NCI-H1092 (cell line): ENCODE data around the gene HRNR.

ENCODE experiments used
- DNase-seq: peaks from one replicate; lab custom pipeline; 2025; lab: John Stamatoyannopoulos, UW

The HRNR gene

DNA sequence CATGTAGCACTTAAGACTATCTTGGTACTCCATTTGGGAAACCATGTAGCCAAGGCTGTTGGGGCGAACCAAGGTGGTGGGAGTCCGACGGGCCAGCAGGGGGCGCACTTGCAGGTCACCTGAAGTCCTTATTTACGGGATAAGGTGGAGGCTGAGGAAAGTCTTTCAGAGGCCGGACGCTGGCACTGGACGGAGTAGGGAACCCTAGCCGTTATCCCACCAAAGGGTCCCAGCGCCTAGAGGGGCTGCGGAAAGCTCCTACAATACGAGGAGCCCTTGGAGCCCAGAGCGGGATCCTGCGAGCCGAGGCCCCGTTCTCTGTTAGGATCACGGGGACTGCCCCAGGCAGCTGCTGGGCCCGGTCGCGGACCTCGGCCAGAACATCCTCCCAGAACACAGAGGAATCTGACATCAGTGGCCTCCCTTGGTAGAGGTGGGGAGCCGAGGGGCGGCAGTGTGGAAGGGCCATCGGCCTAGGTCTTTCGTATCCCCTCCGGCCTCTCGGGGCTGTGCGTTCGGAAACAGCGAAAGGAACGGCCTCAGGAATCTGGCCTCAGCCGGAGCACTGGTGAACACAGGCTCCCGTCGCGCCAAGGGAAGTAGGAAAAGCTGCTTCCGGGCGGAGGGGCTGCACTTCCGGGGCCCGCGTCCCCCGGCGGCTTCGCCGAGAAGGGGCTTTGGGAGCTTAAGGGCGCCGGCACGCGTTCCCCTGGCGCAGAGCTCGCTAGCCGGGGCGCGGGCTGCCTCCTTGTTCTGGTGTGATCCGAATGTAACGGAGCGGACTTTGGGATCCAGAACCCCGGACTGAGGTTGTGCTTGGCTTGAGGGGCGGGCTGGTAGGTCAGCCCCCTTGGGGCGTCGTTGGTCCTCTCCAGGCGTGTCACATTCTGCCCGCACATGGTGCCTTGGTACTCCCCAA, 35.1 kb downstream of the HRNR start:
- no peak for DNase-seq

DNA sequence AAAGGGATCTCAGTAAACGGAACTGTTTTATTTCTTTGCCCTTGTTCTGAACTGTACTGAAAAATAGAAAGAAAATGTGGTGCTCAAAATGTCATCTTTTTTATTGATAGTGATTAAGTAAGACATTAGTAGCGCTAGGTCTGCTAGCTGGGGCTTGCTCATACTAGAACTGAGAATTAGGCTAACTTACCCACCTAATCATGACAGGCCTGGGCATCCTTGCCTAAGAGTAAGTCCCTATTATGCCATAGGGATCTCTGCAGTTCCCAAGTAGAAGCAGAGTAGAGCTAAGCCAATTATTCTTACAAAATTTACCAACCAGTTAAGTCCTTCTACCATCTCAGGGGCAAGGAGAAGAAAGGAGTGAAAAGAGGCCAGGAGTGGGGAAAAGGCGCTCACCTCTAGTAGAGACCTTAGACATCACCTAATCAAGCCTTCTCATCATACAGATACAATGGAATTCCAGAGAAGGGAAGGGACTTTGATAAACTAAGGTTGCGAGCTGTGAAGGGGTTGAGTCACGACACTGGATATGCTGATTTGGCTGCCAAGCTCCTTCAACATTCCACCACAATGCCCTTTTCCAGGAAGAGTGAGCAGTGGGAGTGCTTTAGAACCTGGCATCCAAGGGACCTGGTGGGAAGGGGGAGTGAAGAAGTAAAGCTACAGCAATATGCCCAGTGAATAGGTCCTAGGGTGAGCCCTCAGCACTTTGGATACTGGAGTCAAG, 37.3 kb downstream of the HRNR start:
- no peak for DNase-seq

DNA sequence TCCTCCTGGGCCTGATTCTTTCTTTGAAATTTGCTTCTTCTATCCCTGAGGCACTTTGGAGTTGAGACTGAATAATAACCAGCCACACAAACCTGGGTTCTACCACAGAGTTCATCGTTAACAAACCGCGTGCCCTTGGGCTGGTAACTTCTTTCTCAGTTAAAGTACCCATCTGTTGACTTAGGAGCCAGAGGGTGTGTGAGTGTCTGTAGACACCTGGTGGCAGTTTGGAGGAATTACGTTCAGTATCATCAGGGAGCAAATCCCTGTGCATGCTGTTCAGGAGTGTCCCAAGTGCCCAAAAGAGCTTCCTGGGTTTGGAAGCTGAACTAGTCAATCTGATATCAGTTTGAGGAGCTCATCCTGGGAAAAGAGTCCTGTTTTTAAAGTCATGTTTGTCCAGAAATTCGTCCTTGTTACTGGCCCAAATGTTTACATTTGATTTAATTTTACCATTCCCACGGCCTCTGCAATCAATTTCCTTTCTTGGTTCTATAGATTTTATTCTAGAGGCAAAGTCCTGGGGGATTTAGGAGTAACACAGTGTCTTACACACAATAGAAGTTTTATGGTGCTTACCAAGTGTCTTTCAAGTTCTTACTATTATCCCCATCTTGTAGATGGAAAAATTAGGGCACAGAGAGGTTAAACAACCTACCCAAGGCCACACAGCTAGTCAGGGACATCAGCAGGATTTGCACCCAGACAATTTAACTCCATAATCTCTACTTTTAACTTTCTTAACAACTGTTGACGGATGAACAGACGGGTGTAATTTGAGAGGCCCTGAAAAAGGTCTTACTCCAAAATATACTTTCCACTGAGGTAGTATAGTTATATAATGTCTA, 38.2 kb downstream of the HRNR start:
- no peak for DNase-seq

DNA sequence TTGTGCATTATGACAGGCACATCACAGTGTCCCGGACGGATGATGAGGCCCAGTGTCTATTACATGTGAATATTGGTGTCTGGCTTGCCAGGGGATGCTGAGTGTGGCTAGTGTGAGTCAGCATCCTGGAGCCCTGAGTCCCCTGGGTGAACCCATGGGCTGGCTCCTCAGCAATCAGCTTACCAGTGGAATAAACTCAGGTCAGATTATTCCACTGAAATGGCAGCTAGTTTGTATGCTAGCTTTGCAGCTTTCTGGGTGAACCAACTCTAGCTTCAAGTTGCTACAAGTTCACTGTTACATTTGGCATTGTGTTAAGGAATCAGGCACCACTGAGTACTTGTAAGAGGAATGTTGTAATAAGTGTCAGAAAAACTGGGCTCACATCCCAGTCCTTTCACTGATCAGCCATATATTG, 41.0 kb downstream of the HRNR start:
- no peak for DNase-seq

DNA sequence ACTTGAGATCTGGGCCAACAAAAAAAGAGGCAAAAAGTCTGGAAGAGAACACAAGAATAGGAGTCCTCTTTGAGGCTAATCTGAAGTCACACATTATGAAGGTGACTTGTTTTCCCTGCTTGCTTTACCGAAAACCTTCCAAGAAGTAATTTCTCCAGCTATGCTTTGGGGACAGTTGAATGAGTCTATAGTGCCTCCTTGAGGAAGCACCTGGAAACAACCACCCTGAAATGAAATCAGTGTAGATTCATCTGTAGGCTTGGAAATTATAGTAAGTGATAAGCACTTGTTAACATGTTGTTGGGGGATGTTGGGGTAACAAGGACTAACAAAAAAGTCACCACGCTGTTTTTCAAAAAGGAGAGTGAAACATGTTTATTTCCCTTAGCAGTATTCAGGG, 41.6 kb downstream of the HRNR start:
- no peak for DNase-seq

DNA sequence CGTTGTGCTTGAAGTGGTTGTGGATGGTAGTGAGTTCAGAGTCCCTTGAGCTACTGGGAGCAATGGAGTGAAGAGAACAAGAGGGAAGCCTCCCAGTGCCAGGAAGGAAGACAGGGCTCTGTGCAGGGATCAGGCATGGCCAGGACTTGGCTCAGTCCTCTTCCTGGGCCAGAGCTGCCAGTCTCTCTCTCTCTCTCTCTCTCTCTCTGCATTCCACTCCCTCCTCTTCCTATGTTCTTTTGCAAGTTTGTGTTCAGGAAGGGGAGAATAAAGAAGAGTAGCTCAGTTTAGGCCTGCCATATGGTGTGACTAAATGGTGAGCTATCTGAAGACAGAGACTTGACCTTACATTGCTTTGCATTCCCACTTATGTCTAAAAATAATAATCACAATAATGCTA, 44.4 kb downstream of the HRNR start:
- DNase-seq = no peak

DNA sequence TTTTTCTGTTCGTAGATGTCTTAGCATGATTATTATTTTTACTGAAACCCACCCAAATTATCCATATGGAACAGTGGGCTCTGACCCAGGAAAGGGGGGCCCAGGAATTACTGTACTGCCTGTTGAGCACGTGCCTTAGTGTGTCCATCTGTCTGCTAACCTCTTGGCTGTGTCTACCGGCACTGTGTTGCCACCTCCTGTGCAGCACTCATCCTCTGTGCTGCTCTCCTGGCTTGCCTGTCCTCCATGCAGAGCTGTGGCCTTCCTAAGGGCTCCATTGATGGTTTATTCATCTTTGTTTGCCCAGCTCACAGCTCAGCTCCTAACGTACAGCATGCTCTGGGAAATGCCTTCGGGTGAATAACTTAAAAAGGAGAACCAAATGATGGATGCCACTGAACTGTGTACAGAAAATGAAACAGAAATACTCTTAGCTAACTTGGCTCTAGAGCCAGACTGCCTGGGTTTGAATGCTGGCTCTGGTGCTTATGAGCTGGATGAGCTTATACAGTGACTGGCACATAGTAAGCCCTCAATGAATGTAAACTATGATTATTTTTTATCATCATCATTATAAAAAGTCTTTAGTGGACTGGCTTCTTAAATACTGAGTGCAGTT, 53.6 kb downstream of the HRNR start:
- DNase-seq = no peak

DNA sequence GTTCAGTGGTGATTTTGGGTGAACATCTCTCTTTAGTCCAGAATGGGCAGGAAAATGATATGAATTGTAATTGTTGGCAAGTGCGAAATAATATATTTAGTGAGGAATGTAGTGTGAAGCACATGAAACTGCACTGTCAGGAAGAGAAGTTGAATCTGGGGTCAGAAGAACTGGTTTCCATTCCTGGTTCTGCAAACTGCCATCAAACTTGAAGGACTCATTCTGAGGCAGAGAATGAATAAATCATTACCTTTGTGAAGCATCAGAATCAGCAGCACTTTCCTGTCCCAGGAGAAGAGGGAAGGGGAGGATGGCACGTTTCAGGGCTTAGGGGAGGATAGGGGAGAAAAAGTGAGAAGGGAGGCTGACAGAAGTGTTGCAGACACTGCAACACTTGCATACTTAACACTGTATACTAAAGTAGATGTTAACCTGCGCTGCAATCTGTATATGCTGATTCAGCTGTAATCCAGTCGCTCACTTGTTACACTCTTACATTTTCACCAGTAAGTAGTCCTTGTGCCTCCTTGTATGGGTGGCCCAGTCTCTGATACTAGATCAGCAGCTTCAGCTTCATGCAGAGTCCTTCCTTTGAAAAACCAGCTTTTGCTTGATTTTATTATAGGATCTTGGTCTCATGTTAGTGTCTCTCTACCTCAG, 54.5 kb downstream of the HRNR start:
- DNase-seq = no peak

DNA sequence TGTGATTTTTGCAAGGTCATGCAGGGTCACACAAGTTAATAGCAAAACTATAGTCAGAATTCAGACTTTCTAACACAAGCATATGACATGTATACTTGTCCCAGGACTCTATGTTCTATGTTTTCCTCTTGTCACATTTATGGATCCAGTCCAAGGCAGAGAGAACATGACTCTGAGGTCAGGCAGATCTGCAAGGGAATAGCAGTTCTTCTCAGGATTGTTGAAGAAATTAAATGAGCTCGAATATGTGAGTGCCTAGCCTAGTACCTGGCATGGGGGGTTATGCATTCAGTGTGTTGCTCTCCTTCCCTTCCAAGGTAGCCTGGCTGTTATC, 55.5 kb downstream of the HRNR start:
- no peak for DNase-seq

DNA sequence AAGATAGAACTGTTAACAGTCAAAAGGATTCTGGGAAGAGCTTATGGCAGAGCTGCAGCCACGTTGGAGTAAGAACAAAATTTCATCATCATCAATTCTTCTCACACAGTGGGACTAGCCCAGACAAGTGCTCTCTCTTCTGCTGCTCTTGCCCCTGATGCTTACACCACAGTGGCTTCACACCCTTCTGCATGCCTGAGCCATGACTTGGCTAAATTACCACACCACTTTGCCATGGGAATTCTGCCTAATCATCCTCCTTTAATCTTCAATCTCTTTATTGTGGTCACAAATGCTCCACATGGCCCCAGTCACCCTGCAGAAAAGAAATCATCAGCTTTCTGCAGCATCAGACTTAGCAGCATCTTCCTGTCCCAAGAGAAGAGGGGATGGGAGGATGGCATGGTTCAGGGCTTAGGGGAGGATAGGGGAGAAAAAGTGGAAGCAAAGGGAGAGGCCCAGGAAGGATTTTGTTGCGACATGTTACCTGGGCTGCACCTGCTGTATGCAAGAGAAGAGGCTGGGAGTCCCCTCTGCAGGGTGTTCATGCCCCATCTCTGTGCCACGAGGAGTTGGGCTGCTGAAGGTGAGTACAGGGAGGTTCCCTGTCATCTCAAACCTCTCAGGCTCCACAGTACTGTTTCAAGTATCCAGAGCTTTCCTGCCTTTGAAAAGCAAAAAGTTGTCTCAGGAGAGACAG, 56.0 kb downstream of the HRNR start:
- DNase-seq = no peak

DNA sequence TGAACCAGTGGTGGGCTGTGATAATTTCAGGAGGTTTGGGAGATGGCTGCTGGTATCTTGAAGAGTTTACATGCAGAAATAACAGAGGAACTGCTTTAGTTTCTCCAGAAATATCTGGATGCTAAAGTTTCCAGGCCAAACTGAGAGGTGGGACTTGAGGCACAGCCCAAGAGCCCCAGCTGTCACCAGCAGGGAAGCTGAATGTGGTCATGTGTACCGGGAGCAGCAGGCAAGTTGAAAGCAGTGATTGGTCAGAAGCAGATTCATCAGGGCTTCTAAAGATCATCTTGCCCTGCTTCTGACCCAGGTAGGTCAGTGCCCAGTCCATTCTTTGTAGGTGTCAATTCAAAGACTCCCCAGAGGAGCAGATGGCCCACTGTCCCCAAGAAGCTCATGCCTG, 57.0 kb downstream of the HRNR start:
- no peak for DNase-seq

DNA sequence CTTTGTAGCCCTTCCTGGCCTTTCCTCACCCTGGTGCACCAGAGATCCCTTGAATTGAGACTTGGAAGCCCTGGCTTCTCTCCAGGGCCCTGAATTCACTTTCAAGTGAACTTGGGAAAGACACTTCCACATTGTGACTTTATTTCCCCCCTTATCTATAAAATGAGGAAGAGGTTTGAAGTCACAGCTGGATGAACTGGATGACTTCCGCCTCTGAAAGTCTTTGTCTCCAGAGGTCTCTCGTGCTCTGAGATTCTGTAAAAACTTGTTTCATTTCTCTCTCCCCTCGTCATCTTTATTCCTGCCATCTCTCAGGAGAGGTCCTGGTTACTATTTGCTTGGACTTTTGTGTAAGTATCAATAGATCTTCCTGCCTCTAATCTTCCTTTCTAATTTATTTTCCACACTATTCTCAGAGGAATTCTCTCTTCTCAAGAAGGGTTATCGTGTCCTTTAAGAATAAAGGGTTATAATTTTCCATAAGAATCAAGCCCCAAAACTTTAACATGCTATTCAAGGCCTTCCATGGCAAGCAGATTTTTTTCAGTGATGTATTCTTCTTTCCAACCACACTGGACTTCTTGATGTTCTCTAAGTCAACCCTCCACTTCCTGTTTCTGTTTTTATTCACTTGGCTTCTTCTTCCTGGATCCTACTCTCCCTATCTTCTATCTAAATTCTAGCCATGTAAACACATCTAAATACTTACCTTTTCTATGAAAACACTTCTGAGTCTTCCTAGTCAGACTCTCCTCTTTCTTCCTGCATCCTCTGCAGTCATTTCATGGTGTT, 58.5 kb downstream of the HRNR start:
- DNase-seq = no peak

DNA sequence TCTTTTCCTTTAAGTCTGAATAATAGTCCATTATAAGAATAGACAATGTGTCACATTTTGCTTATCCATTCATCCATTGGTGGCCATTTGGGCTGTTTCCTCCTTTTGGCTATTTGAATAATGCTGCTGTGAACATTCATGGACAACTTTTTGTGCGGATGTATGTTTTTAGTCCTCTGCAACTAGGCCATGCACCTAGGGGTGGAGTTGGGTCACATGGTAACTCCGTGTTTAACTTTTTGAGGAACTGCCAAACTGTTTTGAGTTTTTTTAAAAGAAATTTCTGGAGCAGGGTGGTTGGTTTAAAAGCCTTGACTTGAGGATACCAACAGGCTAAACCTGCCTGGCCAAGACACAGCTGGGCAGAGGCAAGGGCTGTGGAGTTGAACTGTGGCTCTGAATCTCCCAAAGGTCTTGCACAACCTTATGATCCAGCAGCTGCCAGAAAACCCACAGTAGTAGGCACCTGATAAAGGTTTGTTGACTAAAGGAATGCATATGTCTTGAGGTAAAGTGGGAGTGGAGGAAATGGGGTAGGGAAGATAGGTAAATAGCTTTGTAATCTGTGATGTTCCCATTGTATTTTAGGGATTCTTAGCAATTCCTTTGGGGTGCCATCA, 59.4 kb downstream of the HRNR start:
- no peak for DNase-seq

DNA sequence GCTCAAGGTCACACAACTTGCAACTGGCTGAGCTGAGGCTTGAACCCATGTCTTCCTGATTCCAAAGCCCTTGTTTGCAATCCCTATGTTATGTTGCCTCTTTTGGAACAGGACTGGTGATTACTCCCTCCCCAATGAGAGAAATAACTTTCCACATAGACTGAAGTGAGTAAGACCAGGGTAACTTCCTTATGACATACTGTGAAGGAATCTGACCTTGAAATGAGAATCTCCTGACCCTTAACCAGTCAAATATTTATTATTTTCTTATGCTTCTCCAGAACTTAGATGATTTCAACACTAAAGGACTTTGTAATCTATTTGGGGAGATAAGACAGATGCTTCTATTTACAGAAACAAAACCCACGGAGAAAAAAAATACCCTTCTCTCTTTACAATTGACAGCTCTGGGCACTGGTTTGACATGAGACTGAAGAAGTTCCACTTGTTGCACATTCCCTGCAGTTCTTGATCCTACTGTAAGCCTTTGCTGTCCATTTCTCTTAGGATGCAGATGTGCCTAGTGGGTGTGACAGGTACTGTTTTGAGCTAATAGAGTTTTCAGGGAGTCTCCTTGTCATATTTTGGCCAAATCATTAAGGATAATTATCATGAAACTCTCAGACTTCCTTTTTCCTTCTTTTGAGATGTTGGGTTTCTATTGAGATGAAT, 61.1 kb downstream of the HRNR start:
- DNase-seq = no peak
